IMR-90 (cell line): ENCODE measurements around the gene PLD3. TPM values are rescaled to one million over a fixed set of nuclear protein-coding genes. Genes with fewer than 3 reads are reported as not detected.

Experiments
- ATAC-seq: fragments of 200-7000 bp; cut with Tn5 transposase; 2 replicates; pipeline ENCODE4 v1.9.1; 2020; ENCODE audit warnings: low read depth, mild to moderate bottlenecking, moderate library complexity
- BruUV-seq: library from RNA; stranded (reverse); fragments of 400-500 nt; replicated peaks from 2 replicates; lab custom pipeline; 2021; lab: Mats Ljungman, UMichigan
- CTCF ChIA-PET: fragments of 300-600 bp; formaldehyde crosslinking; extraction: SDS; loops from one replicate; lab custom pipeline; 2021; ENCODE audit warnings: antibody characterized with exemption; lab: Yijun Ruan, JAX
- POLR2A ChIA-PET: fragments of 300-600 bp; sonication (Branson Sonifier 250); formaldehyde crosslinking; loops from one replicate; lab custom pipeline; 2022; ENCODE audit warnings: antibody characterized with exemption; ENCODE audit not compliant: unreplicated experiment; lab: Charles Lee
- DNase-seq: peaks from one replicate; pipeline ENCODE4 v3.0.0; 2013
- H2AFZ ChIP-seq: replicated peaks from 2 replicates; pipeline ENCODE3; 2013; ENCODE audit warnings: low read length, mild to moderate bottlenecking; ENCODE audit not compliant: poor library complexity
- H2AK5ac ChIP-seq: 2 replicates; pipeline ENCODE4 v1.6.1; 2013; ENCODE audit warnings: low read depth, low read length, inconsistent platforms
- H2AK9ac ChIP-seq: replicated peaks from 2 replicates; pipeline ENCODE3; 2013; ENCODE audit warnings: mild to moderate bottlenecking, low read depth, low read length, moderate library complexity; ENCODE audit not compliant: poor library complexity
- H2BK120ac ChIP-seq: 2 replicates; pipeline ENCODE4 v1.6.1; 2013; ENCODE audit warnings: low read depth, low read length, inconsistent platforms
- H2BK15ac ChIP-seq: 3 replicates; pipeline ENCODE4 v1.6.1; 2013; ENCODE audit warnings: low read depth, low read length, inconsistent platforms
- H2BK20ac ChIP-seq: 2 replicates; pipeline ENCODE4 v1.6.1; 2013; ENCODE audit warnings: low read depth, mild to moderate bottlenecking, inconsistent platforms, low read length, moderate library complexity
- H2BK5ac ChIP-seq: 2 replicates; pipeline ENCODE4 v1.6.1; 2013; ENCODE audit warnings: mild to moderate bottlenecking, low read depth, low read length, inconsistent platforms; ENCODE audit not compliant: poor library complexity, severe bottlenecking
- H3K14ac ChIP-seq: replicated peaks from 2 replicates; pipeline ENCODE4 v1.6.1; 2013; ENCODE audit warnings: low read depth, low read length, inconsistent platforms
- H3K18ac ChIP-seq: 2 replicates; pipeline ENCODE4 v1.6.1; 2013; ENCODE audit warnings: low read depth, low read length, control low read depth
- H3K23ac ChIP-seq: 2 replicates; pipeline ENCODE4 v1.6.1; 2013; ENCODE audit warnings: low read depth, low read length, inconsistent platforms
- H3K27ac ChIP-seq: 2 replicates; pipeline ENCODE4 v1.5.1; 2013; ENCODE audit warnings: mild to moderate bottlenecking, control low read depth, low read length; ENCODE audit not compliant: insufficient read depth
- H3K27me3 ChIP-seq: 2 replicates; pipeline ENCODE4 v1.6.1; 2013; ENCODE audit warnings: low read length; ENCODE audit not compliant: control insufficient read depth, insufficient read depth
- H3K36me3 ChIP-seq: 2 replicates; pipeline ENCODE4 v1.6.1; 2013; ENCODE audit warnings: low read length, mixed read lengths; ENCODE audit not compliant: control insufficient read depth, insufficient read depth
- H3K4ac ChIP-seq: 2 replicates; pipeline ENCODE4 v1.6.1; 2013; ENCODE audit warnings: low read depth, low read length, inconsistent platforms
- H3K4me1 ChIP-seq: 2 replicates; pipeline ENCODE4 v1.6.1; 2013; ENCODE audit warnings: low read length, mixed read lengths; ENCODE audit not compliant: control insufficient read depth, insufficient read depth
- H3K4me2 ChIP-seq: 2 replicates; pipeline ENCODE4 v1.6.1; 2013; ENCODE audit warnings: low read depth, mild to moderate bottlenecking, control low read depth, low read length, moderate library complexity
- H3K4me3 ChIP-seq: 2 replicates; pipeline ENCODE4 v1.5.1; 2013; ENCODE audit warnings: low read depth, mild to moderate bottlenecking, control low read depth, low read length, moderate library complexity; ENCODE audit not compliant: insufficient read depth
- H3K56ac ChIP-seq: 2 replicates; pipeline ENCODE4 v1.6.1; 2013; ENCODE audit warnings: low read length, inconsistent platforms; ENCODE audit not compliant: insufficient read depth; ENCODE audit errors: extremely low read depth
- H3K79me1 ChIP-seq, 2 experiments: 2 replicates each; pipeline ENCODE4 v1.6.1; 2013; ENCODE audit warnings: low read length in 2 of 2, inconsistent platforms in 1 of 2, low read depth in 1 of 2
- H3K9ac ChIP-seq: 2 replicates; pipeline ENCODE4 v1.6.1; 2013; ENCODE audit warnings: low read depth, low read length, control low read depth
- H3K9me1 ChIP-seq: 2 replicates; pipeline ENCODE4 v1.6.1; 2013; ENCODE audit warnings: low read length, inconsistent platforms; ENCODE audit not compliant: insufficient read depth
- H3K9me3 ChIP-seq: 2 replicates; pipeline ENCODE4 v1.6.1; 2013; ENCODE audit warnings: low read length; ENCODE audit not compliant: control insufficient read depth, insufficient read depth
- H4K20me1 ChIP-seq: 2 replicates; pipeline ENCODE4 v1.6.1; 2013; ENCODE audit warnings: low read length, inconsistent platforms; ENCODE audit not compliant: insufficient read depth
- H4K5ac ChIP-seq: 2 replicates; pipeline ENCODE4 v1.6.1; 2013; ENCODE audit warnings: mild to moderate bottlenecking, low read depth, low read length, control low read depth
- H4K8ac ChIP-seq, 2 experiments: 2 replicates each; pipeline ENCODE4 v1.6.1; 2013; ENCODE audit warnings: low read depth in 2 of 2, low read length in 2 of 2, control low read depth in 1 of 2, inconsistent platforms in 1 of 2
- H4K91ac ChIP-seq: 2 replicates; pipeline ENCODE4 v1.6.1; 2013; ENCODE audit warnings: low read depth, low read length, inconsistent platforms; ENCODE audit not compliant: insufficient read depth
- BHLHE40 ChIP-seq: fragments of 150-350 bp; IDR thresholded peaks from 2 replicates; pipeline ENCODE4 v1.6.1; 2016; ENCODE audit warnings: mild to moderate bottlenecking, low read depth, low read length
- CEBPB ChIP-seq: IDR thresholded peaks from 2 replicates; pipeline ENCODE4 v1.6.1; 2012; ENCODE audit warnings: low read depth, low read length, improper control_type of control experiment
- CHD1 ChIP-seq: IDR thresholded peaks from 2 replicates; pipeline ENCODE4 v1.6.1; 2012; ENCODE audit warnings: low read depth, low read length, improper control_type of control experiment
- FOS ChIP-seq: fragments of 150-350 bp; IDR thresholded peaks from 2 replicates; pipeline ENCODE4 v1.6.1; 2016; ENCODE audit warnings: low read depth, low read length
- MAFK ChIP-seq: IDR thresholded peaks from 2 replicates; pipeline ENCODE4 v1.6.1; 2012; ENCODE audit warnings: low read depth, low read length, improper control_type of control experiment
- MAZ ChIP-seq: IDR thresholded peaks from 2 replicates; pipeline ENCODE4 v1.6.1; 2012; ENCODE audit warnings: low read depth, mild to moderate bottlenecking, low read length, improper control_type of control experiment, moderate library complexity, borderline replicate concordance
- MXI1 ChIP-seq: IDR thresholded peaks from 2 replicates; pipeline ENCODE4 v1.6.1; 2012; ENCODE audit warnings: low read depth, mild to moderate bottlenecking, low read length, moderate library complexity, borderline replicate concordance
- NFE2L2 ChIP-seq: fragments of 150-350 bp; IDR thresholded peaks from 2 replicates; pipeline ENCODE4 v1.6.1; 2016; ENCODE audit warnings: low read depth, mild to moderate bottlenecking, low read length
- POLR2A ChIP-seq: IDR thresholded peaks from 2 replicates; pipeline ENCODE4 v1.6.1; 2012; ENCODE audit warnings: mild to moderate bottlenecking, low read depth, low read length
- RAD21 ChIP-seq: IDR thresholded peaks from 2 replicates; pipeline ENCODE4 v1.6.1; 2012; ENCODE audit warnings: low read length, improper control_type of control experiment
- RCOR1 ChIP-seq: IDR thresholded peaks from 2 replicates; pipeline ENCODE4 v1.6.1; 2012; ENCODE audit warnings: mild to moderate bottlenecking, low read length, improper control_type of control experiment; ENCODE audit not compliant: insufficient replicate concordance
- RFX5 ChIP-seq: IDR thresholded peaks from 2 replicates; pipeline ENCODE4 v1.8.0; 2012; ENCODE audit warnings: low read depth, mild to moderate bottlenecking, low read length, moderate library complexity
- SMC3 ChIP-seq: fragments of 150-350 bp; IDR thresholded peaks from 2 replicates; pipeline ENCODE4 v1.6.1; 2016; ENCODE audit warnings: low read depth, mild to moderate bottlenecking, antibody characterized with exemption, low read length, moderate library complexity
- WGBS, 2 experiments: methylation state at CpG; one replicate each; pipeline versions ENCODE4 v1.1.5 to v1.1.7; 2013; ENCODE audit warnings: missing lambda C conversion rate in 2 of 2; ENCODE audit not compliant: insufficient read length in 1 of 2; ENCODE audit errors: extremely low coverage in 2 of 2; 5-methylcytosine and 5-hydroxymethylcytosine counted together
- dilution Hi-C: fragments of 300-500 bp; cut with HindIII; formaldehyde crosslinking; loops from one replicate; pipeline ENCODE4 v1.14.3; 2018; ENCODE audit warnings: low sequenced_read_pairs; ENCODE audit not compliant: unreplicated experiment
- in situ Hi-C: fragments of 300-500 bp; cut with MboI; formaldehyde crosslinking; loops from 3 replicates; pipeline ENCODE4 v1.14.3; 2019; ENCODE audit warnings: low sequenced_read_pairs, inconsistent platforms, mixed read lengths
- intact Hi-C: fragments of 100-400 bp; cut with micrococcal nuclease; formaldehyde crosslinking; loops from 2 replicates; pipeline ENCODE4 v1.10.0; 2022
- polyA plus RNA-seq, 3 experiments: library from polyadenylated mRNA; depleted of rRNA; stranded (reverse); fragments of >200 nt; gene quantifications; 2 replicates each; pipeline ENCODE4 v1.2.3, GENCODE V29; 2012; ENCODE audit warnings: low replicate concordance in 1 of 3
- total RNA-seq: library from RNA; depleted of rRNA; stranded (reverse); fragments of >200 nt; gene quantifications from 2 replicates; pipeline ENCODE4 v1.2.3, GENCODE V29; 2012
- TF ChIP-seq, protein P1 (sequence below): fragments of 150-350 bp; IDR thresholded peaks from 2 replicates; pipeline ENCODE4 v1.6.1; 2016; ENCODE audit warnings: low read depth, mild to moderate bottlenecking, low read length, moderate library complexity, borderline replicate concordance
- TF ChIP-seq, protein P2 (sequence below): conservative IDR thresholded peaks from 2 replicates; pipeline ENCODE4 v1.5.1; 2012; ENCODE audit warnings: mild to moderate bottlenecking, low read depth, low read length, improper control_type of control experiment
- TF ChIP-seq, protein P3 (sequence below): fragments of 150-350 bp; IDR thresholded peaks from 2 replicates; pipeline ENCODE4 v1.6.1; 2017; ENCODE audit warnings: mild to moderate bottlenecking, antibody characterized with exemption, low read length, low read depth

PLD3 gene
- total and polyA plus RNA-seq, 2 of the 4 experiments (the other 2 are of a cell fraction): 117 to 665 TPM

- H4K20me1 ChIP-seq: peaks cover 9% of the 10 kb centered on the region; the same call in 1 of the 2 replicates
- H3K9ac ChIP-seq: no peak overlapping the region
- H3K27ac ChIP-seq: no peak overlapping the region
- no peak overlapping the region for H3K14ac ChIP-seq
- H3K56ac ChIP-seq: no peak overlapping the region
- no peak overlapping the region for H3K23ac ChIP-seq
- no peak for TF ChIP-seq CHD1
- TF ChIP-seq, protein P1, sequence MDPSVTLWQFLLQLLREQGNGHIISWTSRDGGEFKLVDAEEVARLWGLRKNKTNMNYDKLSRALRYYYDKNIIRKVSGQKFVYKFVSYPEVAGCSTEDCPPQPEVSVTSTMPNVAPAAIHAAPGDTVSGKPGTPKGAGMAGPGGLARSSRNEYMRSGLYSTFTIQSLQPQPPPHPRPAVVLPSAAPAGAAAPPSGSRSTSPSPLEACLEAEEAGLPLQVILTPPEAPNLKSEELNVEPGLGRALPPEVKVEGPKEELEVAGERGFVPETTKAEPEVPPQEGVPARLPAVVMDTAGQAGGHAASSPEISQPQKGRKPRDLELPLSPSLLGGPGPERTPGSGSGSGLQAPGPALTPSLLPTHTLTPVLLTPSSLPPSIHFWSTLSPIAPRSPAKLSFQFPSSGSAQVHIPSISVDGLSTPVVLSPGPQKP: no peak
- no peak for TF ChIP-seq SMC3
- TF ChIP-seq MXI1: no peak
- TF ChIP-seq, protein P2, sequence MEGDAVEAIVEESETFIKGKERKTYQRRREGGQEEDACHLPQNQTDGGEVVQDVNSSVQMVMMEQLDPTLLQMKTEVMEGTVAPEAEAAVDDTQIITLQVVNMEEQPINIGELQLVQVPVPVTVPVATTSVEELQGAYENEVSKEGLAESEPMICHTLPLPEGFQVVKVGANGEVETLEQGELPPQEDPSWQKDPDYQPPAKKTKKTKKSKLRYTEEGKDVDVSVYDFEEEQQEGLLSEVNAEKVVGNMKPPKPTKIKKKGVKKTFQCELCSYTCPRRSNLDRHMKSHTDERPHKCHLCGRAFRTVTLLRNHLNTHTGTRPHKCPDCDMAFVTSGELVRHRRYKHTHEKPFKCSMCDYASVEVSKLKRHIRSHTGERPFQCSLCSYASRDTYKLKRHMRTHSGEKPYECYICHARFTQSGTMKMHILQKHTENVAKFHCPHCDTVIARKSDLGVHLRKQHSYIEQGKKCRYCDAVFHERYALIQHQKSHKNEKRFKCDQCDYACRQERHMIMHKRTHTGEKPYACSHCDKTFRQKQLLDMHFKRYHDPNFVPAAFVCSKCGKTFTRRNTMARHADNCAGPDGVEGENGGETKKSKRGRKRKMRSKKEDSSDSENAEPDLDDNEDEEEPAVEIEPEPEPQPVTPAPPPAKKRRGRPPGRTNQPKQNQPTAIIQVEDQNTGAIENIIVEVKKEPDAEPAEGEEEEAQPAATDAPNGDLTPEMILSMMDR: no peak
- TF ChIP-seq MAFK: no peak
- no peak for TF ChIP-seq RCOR1
- no peak for TF ChIP-seq CEBPB
- no peak for TF ChIP-seq BHLHE40
- TF ChIP-seq, protein P3, sequence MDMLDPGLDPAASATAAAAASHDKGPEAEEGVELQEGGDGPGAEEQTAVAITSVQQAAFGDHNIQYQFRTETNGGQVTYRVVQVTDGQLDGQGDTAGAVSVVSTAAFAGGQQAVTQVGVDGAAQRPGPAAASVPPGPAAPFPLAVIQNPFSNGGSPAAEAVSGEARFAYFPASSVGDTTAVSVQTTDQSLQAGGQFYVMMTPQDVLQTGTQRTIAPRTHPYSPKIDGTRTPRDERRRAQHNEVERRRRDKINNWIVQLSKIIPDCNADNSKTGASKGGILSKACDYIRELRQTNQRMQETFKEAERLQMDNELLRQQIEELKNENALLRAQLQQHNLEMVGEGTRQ: no peak
- TF ChIP-seq RAD21: no peak
- no peak for TF ChIP-seq MAZ
- TF ChIP-seq POLR2A: no peak
- no peak for TF ChIP-seq FOS
- no peak for TF ChIP-seq NFE2L2
- TF ChIP-seq RFX5: no peak
- CTCF ChIA-PET: no interaction called here
- no peak overlapping the region for H2AK9ac ChIP-seq
- in situ Hi-C loops: no loop called here
- ATAC-seq: no peak
- H3K9me1 ChIP-seq: no peaks in the 10 kb centered on the region
- peaks cover 27% of the 10 kb centered on the region for H3K36me3 ChIP-seq
- H3K18ac ChIP-seq: no peak overlapping the region
- H4K8ac ChIP-seq: no peak overlapping the region
- no peak overlapping the region for H2BK15ac ChIP-seq
- no peak overlapping the region for H3K4me3 ChIP-seq
- no peaks in the 10 kb centered on the region for H3K4me1 ChIP-seq
- no peak overlapping the region for H3K4me2 ChIP-seq
- H3K9me3 ChIP-seq: no peaks in the 10 kb centered on the region
- H4K91ac ChIP-seq: no peak overlapping the region
- no peak overlapping the region for H2AK5ac ChIP-seq
- 100% methylated on average over 4 of the region's 15 CpGs; no CpG with 5 or more reads in 1 of the 2 experiments for WGBS, 2 experiments
- no peak overlapping the region for H4K5ac ChIP-seq
- dilution Hi-C loops: no loop called here
- POLR2A ChIA-PET: no interaction called here
- peaks cover 5 to 31% of the 10 kb centered on the region in 2 experiments; a peak in 3 of 4 replicates for H3K79me1 ChIP-seq
- no peaks in the 10 kb centered on the region for H3K27me3 ChIP-seq
- no TSS peak for BruUV-seq
- H2BK20ac ChIP-seq: no peak overlapping the region
- no peak overlapping the region for H2BK120ac ChIP-seq
- no peak overlapping the region for H2BK5ac ChIP-seq
- intact Hi-C loops: no loop called here
- no peak overlapping the region for H3K4ac ChIP-seq
- no peak for DNase-seq
- no peak overlapping the region for H2AFZ ChIP-seq
Observed at GRCh38 chr19:40335855-40336600, 12.5 kb upstream of the PLD3 start.
